Activated naive CD8-positive, alpha-beta T cell treated with anti-CD3 and anti-CD28 coated beads, Interleukin-2, amount 50 U/mL, for 16 hours (primary cell): ENCODE results near the gene BCAS4.
"Not testable (repeated sequence)": the region's sequence is repeated elsewhere in the genome, so short reads cannot be mapped to it uniquely, and the experiment has no call there.

ENCODE experiments used
- DNase-seq: peaks from one replicate; pipeline ENCODE4 v3.0.0-alpha.2; 2020; ENCODE audit warnings: low read depth, low spot score

The BCAS4 gene

GRCh38 chr20:50799176-50799889, 4.5 kb downstream of the BCAS4 start:
- no peak for DNase-seq

- DNase-seq = no peak
These were observed 5.2 kb downstream of the BCAS4 start for GRCh38 chr20:50799890-50800550.

- DNase-seq = not testable (repeated sequence)
These were observed 6.3 kb downstream of the BCAS4 start for GRCh38 chr20:50800986-50801746.

- no peak for DNase-seq
These were observed 6.9 kb downstream of the BCAS4 start for GRCh38 chr20:50801747-50802125.

- DNase-seq = no peak
These were observed 7.4 kb downstream of the BCAS4 start for GRCh38 chr20:50802289-50802688.

- no peak for DNase-seq
These were observed 9.8 kb downstream of the BCAS4 start for GRCh38 chr20:50804437-50805348.

- no peak for DNase-seq
These were observed 10.5 kb downstream of the BCAS4 start for GRCh38 chr20:50805349-50805684.

GRCh38 chr20:50806126-50806768, 11.4 kb downstream of the BCAS4 start:
- no peak for DNase-seq

GRCh38 chr20:50810063-50810462, 15.2 kb downstream of the BCAS4 start:
- DNase-seq = no peak

GRCh38 chr20:50810842-50811241, 16.0 kb downstream of the BCAS4 start:
- DNase-seq = no peak

GRCh38 chr20:50813101-50813643, 18.3 kb downstream of the BCAS4 start:
- DNase-seq = no peak

- no peak for DNase-seq
These were observed 18.9 kb downstream of the BCAS4 start for GRCh38 chr20:50813801-50814200.

GRCh38 chr20:50814438-50815161, 19.7 kb downstream of the BCAS4 start:
- DNase-seq = no peak

GRCh38 chr20:50815162-50815989, 20.5 kb downstream of the BCAS4 start:
- no peak for DNase-seq

- no peak for DNase-seq
These were observed 22.9 kb downstream of the BCAS4 start for GRCh38 chr20:50817776-50818172.

GRCh38 chr20:50819349-50819748, 24.5 kb downstream of the BCAS4 start:
- DNase-seq = no peak

- no peak for DNase-seq
These were observed 25.8 kb downstream of the BCAS4 start for GRCh38 chr20:50820515-50821256.

- no peak for DNase-seq
These were observed 26.5 kb downstream of the BCAS4 start for GRCh38 chr20:50821257-50821921.
